CD4-positive, alpha-beta T cell treated with Interleukin-4 for 4 hours (primary cell): Measurements from ENCODE around the gene TCHP.
"Not testable (repeated sequence)": the region's sequence is repeated elsewhere in the genome, so short reads cannot be mapped to it uniquely, and the experiment has no call there.

ENCODE experiments used
- DNase-seq: peaks from one replicate; pipeline ENCODE4 v3.0.0-alpha.2; 2020

TCHP gene

DNA sequence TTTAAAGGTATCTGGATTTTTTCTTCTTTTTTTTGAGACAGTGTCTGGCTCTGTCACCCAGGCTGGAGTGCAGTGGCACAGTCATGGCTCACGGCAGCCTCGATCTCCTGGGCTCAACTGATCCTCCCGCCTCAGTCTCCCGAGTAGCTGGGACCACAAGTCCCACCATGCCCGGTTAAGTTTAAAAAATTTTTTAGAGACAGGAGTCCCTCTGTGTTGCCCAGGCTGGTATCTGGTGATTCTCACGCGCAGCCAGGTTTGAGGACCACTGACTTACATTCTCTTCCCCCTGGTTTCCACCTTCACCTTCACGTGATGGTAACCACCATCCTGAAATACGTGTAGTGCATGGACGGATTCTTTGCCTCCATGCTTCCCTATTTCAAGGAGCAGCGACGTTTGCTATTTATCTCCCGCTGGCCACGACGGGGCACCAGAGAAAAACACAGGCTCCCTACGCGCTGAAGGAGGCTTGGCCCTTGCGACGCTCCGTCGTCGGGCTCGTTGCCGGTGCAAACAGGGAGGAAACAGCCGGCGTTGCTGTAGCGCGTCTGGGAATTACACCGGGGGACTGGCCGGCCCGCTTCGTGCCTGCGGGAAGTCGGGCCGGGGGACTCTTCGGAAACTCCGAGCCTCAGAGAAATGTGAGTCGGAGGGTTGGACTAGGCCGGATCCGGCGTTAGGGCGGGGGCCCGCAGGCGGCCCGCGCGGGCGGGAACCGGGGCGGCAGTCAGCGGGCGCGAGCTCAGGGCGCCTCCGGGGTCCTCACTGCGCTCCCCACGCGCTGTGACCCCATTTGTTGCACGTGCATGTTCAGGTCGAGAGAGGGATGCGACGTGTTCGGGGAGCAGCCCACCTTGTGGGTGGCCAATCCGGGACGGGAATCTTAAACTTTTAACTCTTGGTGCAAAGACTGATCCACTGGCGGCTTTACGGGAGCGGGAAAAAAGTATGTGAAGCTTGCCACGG is at the start of gene TCHP:
TSS of gene TCHP (plus strand) at position 492 of the 969 bp plus-strand sequence. CDS start 2,753 bp downstream, outside the sequence.
- DNase-seq: peak; percentile 79

- DNase-seq: not testable (repeated sequence)
Measured at GRCh38 chr12:109850518-109850917, 49.6 kb upstream of the TCHP start.

GRCh38 chr12:109855377-109855776 is 44.7 kb upstream of the TCHP start:
- DNase-seq: no peak

GRCh38 chr12:109857715-109858114 is 42.4 kb upstream of the TCHP start:
- no peak for DNase-seq

GRCh38 chr12:109858764-109859163 is 41.3 kb upstream of the TCHP start:
- no peak for DNase-seq

GRCh38 chr12:109860977-109861376 is 39.1 kb upstream of the TCHP start:
- no peak for DNase-seq

GRCh38 chr12:109861689-109862314 is 38.3 kb upstream of the TCHP start:
- no peak for DNase-seq

- not testable (repeated sequence) for DNase-seq
Measured at GRCh38 chr12:109862491-109862890, 37.6 kb upstream of the TCHP start.

GRCh38 chr12:109863847-109864712 is 36.0 kb upstream of the TCHP start:
- DNase-seq: peak; percentile 32

DNA sequence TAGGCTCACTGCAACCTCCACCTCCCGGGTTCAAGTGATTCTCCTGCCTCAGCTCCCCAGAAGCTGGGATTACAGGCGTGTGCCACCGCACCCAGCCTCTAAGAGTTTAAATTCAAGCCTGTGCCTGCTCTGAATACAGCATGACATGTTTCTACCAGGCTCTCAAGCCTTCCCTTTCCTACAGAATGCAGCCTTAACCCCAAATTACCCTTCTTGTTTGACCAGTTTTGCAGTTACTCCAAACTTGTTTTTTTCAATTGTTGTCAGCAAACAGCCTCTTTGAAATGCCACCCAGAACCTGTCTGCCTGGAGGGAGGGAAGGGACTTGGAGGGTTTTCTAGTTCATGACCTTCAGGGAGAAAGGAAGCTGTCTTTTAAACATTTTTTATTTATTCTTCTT is 35.2 kb upstream of the TCHP start:
- DNase-seq: no peak

- DNase-seq: no peak
Measured at GRCh38 chr12:109868182-109869051, 31.7 kb upstream of the TCHP start.

GRCh38 chr12:109870648-109871047 is 29.4 kb upstream of the TCHP start:
- no peak for DNase-seq

GRCh38 chr12:109871668-109872314 is 28.3 kb upstream of the TCHP start:
- DNase-seq: no peak

DNA sequence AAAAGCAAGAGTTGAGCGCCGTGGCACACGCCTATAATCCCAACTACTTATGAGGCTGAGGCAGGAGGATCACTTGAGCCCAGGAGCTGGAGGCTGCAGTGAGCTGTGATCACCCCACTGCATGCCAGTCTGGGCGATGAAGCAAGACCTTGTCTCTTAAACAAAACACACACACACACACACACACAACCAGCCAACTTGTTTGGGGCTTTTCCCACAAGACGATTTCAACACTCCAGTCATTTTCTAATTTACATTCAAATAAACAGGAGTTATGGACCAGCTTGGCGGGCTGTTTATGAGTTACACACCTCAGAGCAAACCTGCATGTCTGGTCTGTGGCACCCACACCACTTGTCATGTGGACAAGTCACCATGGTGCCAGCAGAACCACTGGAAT is 26.4 kb upstream of the TCHP start:
- no peak for DNase-seq

DNA sequence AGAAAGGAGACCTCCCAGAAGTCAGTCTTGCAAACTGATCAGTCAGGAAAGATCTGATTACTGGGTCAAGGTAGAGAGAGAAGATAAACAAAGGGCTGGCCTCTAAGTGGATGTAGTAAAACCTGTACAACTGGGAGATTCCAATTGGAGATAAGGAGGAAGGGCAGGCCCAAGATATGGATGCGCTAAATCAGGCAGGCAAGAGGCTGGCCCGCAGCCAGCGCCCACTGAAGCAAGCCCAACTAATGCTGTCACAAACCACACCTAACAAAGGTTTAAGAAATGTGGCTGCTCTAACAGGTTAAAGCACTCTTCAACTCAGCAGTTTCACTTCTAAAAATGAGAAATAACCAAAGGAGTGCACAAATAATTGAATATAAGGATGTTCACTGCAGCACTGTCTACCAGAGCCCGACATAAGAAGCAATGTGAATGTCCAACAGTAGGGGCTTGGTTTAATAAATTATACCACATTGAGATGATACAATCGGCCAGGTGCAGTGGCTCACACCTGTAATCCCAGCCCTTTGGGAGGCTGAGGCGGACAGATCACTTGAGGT is 24.4 kb upstream of the TCHP start:
- no peak for DNase-seq

GRCh38 chr12:109876406-109876805 is 23.7 kb upstream of the TCHP start:
- DNase-seq: no peak

DNA sequence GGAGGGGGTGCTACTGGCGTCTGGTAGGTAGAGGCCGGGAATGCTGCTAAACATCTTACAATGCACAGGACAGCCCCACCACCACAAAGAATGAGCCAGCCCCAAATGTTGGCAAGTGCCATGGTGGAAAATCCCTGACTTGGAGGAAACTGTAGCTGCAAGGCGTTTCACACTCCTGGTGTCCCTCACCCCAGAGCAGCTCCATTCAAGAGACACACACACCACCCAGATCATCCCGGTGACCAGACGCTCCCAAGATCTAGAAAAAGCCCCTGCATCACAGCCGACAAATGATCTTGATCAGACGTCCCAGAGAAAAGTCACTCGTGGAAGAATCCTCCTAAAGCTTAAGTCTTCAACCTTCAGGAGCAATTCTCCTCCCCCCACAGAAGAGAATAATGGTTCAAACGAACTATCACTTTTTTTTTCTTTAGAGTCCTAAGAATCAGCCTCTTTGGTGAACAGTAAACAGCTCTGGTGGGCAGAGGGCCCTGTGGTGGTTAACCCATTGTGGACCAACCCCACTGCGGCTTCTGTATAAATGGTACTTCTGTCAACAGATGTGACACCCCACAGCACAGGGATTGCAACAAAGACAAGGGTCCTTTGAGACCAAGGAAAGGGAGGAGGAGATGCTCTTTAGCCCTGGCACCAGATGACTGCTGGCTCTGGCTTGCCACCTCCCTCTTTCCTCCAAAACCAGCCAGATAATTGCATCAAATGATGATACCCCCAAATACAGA is 22.4 kb upstream of the TCHP start:
- no peak for DNase-seq

DNA sequence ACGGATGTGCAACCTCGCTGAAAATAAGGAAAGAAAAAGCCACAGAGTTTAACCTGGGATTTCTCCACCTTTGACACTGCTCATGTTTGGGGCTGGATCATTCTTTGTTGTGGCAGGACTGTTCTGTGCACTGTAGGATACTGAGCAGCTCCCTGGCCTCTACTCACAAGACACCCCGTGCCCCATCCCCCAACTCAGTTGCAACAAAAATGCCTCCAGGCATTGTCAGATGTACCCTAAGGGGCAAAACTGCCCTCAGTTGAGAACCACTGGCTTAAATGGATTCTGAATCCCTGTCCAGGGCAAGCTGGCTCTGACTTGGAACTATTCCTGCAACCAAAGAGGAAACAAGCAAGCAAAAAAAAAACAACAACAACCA is 21.8 kb upstream of the TCHP start:
- DNase-seq: no peak

DNA sequence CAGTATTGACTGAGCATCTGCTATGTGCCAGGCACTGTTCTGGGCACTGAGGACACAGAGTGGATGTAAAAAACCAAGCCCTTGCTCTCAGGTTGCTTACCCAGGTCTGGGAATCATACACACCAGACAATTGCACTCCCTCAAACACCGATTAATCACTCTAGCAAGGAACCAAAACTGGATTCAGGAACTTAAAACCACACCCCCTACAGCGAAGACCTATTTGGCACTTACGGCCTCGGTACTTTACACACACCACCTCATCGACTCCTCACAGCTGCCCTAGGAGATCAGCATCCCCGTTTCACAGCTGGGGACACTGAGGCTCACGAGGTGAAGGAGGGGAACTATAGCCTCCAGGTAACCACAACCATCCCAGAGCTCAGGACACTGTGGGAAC is 21.3 kb upstream of the TCHP start:
- DNase-seq: no peak

DNA sequence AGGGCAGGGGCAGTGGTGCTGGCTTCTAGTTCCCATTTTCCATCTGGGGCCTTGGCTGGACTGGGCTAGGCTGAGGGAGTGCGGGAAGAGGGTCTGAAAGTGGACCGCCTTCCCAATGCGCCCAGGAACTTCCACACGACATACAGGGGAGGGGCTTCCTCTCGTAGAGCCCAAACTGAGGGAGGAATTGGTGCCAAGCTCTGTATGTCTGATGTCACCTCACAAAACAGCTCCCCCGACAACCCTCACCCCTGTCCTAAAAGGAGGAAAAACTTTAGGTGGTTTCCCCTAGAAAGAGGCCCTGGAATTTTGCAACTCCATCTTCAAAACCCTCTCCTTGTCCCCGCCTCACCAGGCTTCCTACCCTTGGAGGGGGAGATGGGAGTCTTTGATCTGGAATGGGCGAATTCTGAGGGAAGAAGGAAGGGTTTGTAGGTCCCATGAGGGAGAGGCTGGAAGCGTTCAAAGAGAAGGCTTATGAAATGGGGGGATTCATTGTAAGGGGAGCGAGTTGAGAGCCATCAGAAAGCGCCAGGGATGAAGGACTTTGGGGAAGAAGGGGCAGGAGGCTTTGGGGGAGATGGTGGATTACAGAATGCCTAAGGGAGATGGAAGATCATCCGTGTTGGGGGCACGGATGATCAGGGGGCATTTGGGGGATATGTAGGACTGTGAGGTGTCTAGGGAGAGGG is 20.6 kb upstream of the TCHP start:
- peak; percentile 29 for DNase-seq
